GM13977 (cell line): Measurements from ENCODE around the gene KCNK10.

Experiments
- DNase-seq: peaks from one replicate; pipeline ENCODE4 v3.0.0; 2012; ENCODE audit warnings: low spot score
- CTCF ChIP-seq: IDR thresholded peaks from 2 replicates; pipeline ENCODE4 v1.5.1; 2012; ENCODE audit warnings: mild to moderate bottlenecking, control low read depth; ENCODE audit not compliant: insufficient read depth; ENCODE audit errors: extremely low read depth, missing control alignments
- in situ Hi-C: fragments of 300-500 bp; cut with MboI; formaldehyde crosslinking; loops from one replicate; pipeline ENCODE4 v1.12.0; 2022; ENCODE audit warnings: low sequenced_read_pairs, low pct_unique_long_range_greater_than_20kb, mixed read lengths, inconsistent platforms; ENCODE audit not compliant: unreplicated experiment

The KCNK10 gene

DNA sequence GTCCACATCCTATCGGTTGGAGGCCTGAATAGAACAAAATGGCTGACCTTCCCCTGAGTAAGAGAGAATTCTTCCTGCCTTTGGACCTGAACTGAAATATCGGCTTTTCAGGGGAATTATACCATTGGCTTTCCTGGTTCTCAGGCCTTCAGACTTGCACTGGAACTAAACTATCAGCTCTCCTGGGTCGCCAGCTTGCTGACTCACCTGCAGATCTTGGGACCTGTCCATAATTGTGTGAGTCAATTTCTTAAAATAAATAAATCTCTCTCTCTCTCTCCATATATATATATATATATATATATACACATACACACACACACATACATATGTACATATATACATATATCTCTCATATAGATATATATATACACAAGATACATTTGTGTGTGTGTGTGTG lies 41.6 kb downstream of the KCNK10 start:
- no peak for TF ChIP-seq CTCF
- in situ Hi-C loops, result no loop called here
- no peak for DNase-seq

- DNase-seq, result no peak
- in situ Hi-C loops, result no loop called here
- TF ChIP-seq CTCF, result no peak
Observed at GRCh38 chr14:88276923-88277596, 46.0 kb downstream of the KCNK10 start.

GRCh38 chr14:88272390-88273269 lies 50.4 kb downstream of the KCNK10 start:
- TF ChIP-seq CTCF, result no peak
- no peak for DNase-seq
- in situ Hi-C loops, result no loop called here

DNA sequence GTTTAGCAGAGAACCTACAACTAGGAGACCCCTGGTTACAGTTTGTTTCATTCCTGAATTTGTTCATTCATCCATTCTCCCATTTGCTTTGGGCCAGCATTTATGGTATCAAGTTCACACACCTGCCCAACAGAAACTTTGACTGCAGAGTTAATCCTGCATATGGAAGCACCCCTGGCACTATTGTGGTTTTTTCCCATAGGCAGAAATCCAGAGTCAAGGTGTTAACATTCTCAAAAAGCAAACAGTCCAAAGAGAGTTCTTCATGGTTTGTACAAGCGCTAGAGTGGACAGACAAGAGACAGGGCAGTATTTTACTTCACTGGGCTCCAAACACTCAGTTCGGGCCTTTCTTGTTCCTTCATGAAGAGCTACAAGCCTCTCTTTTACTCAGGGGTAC lies 51.9 kb downstream of the KCNK10 start:
- no peak for DNase-seq
- no peak for TF ChIP-seq CTCF
- in situ Hi-C loops, result no loop called here

GRCh38 chr14:88270776-88271175 lies 52.3 kb downstream of the KCNK10 start:
- no peak for TF ChIP-seq CTCF
- in situ Hi-C loops, result no loop called here
- DNase-seq, result no peak

GRCh38 chr14:88269806-88270420 lies 53.2 kb downstream of the KCNK10 start:
- DNase-seq, result no peak
- no peak for TF ChIP-seq CTCF
- in situ Hi-C loops, result no loop called here
